ENCODE measurements around the gene P2RY6.
"Not testable (repeated sequence)": the region's sequence is repeated elsewhere in the genome, so short reads cannot be mapped to it uniquely, and the experiment has no call there.

DNA sequence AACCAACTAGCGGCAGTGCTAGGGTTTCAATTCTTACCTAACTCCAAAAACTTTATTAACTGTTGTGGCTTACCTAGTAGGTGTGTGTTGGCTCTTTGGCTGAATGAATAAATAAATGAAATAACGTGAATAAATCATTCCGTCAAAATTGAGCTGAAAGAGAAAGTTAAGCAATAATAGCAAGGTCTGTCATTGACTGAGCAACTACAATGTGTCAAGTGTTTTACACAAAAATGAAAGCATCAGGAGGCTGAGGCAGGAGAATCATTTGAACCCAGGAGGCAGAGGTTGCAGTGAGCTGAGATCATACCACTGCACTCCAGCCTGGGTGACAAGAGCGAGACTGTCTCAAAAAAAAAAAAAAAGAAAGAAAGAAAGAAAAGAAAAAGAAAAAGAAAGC, 2.1 kb downstream of the P2RY6 start:
- TF ChIP-seq SUZ12 (IDR thresholded peaks at IDR 0.05); BHLHE40 (IDR thresholded peaks at IDR 0.05; ENCODE audit: borderline replicate concordance); NFRKB (IDR thresholded peaks at IDR 0.05); SP1 (IDR thresholded peaks at IDR 0.05); CTBP1 (IDR thresholded peaks at IDR 0.05; ENCODE audit: borderline replicate concordance); ELF4 (IDR thresholded peaks at IDR 0.05); FOXA1 (IDR thresholded peaks at IDR 0.05): not testable (repeated sequence)
- TF ChIP-seq, protein P1, sequence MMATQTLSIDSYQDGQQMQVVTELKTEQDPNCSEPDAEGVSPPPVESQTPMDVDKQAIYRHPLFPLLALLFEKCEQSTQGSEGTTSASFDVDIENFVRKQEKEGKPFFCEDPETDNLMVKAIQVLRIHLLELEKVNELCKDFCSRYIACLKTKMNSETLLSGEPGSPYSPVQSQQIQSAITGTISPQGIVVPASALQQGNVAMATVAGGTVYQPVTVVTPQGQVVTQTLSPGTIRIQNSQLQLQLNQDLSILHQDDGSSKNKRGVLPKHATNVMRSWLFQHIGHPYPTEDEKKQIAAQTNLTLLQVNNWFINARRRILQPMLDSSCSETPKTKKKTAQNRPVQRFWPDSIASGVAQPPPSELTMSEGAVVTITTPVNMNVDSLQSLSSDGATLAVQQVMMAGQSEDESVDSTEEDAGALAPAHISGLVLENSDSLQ (IDR thresholded peaks at IDR 0.05) = not testable (repeated sequence)

All from HEK293T (cell line).